Subcutaneous adipose tissue (tissue), 4 donors: ENCODE measurements around the gene ITM2B. TPM values are rescaled to one million over a fixed set of nuclear protein-coding genes. Genes with fewer than 3 reads are reported as not detected.

Experiments
- CTCF ChIP-seq: fragments of 450-650 bp; IDR thresholded peaks from one replicate; pipeline ENCODE4 v1.5.1; 2016; ENCODE audit warnings: low read depth, mild to moderate bottlenecking, control low read depth, antibody characterized with exemption, moderate library complexity
- total RNA-seq, 4 donors: library from RNA; depleted of rRNA; stranded (reverse); fragments of >200 nt; gene quantifications; one replicate each; pipeline ENCODE4 v1.1.0, GENCODE V29; 2016

Gene ITM2B
- total RNA-seq, 4 donors from 2014 or later = 665 to 1,817 (median 866) TPM

DNA sequence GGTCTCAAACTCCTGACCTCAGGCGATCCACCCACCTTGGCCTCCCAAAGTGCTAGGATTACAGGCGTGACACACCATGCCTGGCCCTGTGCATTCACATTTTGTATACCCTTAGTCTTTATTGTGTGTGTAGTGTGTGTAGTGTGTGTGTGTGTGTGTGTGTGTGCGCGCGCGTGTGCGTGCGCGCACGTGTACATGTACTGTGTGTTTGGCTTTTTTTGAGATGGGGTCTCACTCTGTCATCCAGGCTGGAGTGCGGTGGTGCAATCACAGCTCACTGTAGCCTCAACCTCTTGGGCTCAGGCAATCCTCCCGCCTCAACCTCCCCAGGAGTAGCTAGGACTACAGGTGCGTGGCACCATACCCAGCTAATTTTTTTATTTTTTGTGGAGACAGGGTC is 22.1 kb downstream of the ITM2B start:
- TF ChIP-seq CTCF = no peak

GRCh38 chr13:48255954-48256353 is 22.9 kb downstream of the ITM2B start:
- TF ChIP-seq CTCF = no peak

DNA sequence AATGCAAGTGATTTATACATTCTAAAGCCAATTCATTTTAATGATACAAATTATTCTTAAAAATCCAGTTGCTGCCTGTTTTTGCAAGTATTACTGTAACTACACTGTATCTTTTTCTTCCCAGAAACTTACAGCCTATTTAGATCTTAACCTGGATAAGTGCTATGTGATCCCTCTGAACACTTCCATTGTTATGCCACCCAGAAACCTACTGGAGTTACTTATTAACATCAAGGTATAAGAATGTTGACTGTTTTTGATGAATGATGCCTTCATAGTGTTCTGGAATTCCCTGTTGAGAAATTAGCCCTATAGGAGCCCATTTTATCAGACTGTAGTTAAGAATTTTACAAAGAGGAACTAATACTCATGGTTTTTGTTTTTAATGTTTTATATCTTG is 25.0 kb downstream of the ITM2B start:
- no peak for TF ChIP-seq CTCF

GRCh38 chr13:48258430-48258829 is 25.4 kb downstream of the ITM2B start:
- no peak for TF ChIP-seq CTCF

- TF ChIP-seq CTCF = no peak
These were observed 28.0 kb downstream of the ITM2B start for GRCh38 chr13:48260970-48261369.

DNA sequence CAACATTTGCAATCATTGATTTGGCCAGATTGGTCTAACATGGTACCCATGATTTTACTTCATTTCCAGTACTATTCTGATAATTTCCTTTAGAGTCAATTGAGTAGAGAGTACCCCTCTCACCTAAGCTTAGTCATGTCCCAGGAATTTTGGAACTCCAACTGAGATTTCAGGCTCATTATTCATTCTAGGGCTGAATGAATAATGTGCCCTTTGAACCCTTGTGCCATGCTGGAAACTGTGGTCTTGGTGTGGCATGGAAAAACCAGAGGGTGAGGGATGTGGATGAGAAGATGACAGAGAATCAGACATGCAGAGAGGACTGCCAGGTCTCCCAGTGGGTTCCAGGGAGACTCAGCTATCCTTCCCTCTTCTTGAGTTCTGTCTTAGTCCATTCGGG is 30.2 kb downstream of the ITM2B start:
- no peak for TF ChIP-seq CTCF

DNA sequence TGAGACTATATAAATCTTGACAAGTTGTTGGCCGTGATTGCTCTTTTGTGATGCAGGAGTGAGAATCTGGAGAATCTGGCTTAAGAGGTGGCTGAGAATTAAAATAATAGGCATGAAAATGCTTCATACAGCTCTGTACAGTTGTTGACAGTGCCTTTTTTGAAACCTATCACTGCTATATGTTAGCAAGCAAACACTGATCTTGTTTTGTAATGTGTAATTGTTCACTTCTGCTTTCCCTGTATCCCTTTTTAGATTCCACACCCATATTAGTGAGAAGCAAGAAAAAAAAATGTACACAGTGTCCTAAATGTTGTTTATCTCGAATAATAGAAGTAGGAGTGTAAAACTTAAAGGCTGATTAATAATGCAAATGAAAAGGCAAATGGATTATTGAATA is 31.1 kb downstream of the ITM2B start:
- TF ChIP-seq CTCF = no peak
